ENCODE measurements around the gene LRRC36. TPM values are rescaled to one million over a fixed set of nuclear protein-coding genes. Genes with fewer than 3 reads are reported as not detected.

LRRC36 gene
- total RNA-seq, 1 experiment from 2014 or later, result not detected

DNA sequence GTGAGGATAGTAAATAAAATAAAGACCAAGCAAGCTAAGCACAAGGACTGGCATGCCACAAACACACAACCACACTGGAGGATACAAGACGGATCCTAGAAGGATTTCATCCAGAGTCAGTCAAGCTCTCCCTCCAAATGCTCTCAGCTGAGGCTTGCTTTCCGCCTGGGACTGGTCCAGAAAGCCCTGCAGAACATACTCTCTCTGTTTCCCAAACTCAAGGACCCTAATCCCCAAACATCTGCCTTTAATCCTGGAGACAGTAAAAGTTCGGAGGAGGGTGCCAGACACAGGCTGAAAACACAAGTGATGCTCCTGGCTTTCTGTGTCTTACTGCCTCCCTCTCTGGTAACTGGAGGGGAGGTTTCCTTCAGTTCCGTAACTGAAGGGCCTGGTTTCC, 99.0 kb downstream of the LRRC36 start:
- H3K9me2 ChIP-seq (replicated peaks; ENCODE audit: low read length), result no peaks in the 10 kb centered on the region
- H3K27me3 ChIP-seq (ENCODE audit: low read length), result no peaks in the 10 kb centered on the region
- no peaks in the 10 kb centered on the region for H3K36me3 ChIP-seq (ENCODE audit: low read depth, low read length)
- no peak overlapping the region for H3K27ac ChIP-seq (ENCODE audit: low read length)
- H3K9me3 ChIP-seq (ENCODE audit: low read length), result no peaks in the 10 kb centered on the region
- no peak overlapping the region for H3K9ac ChIP-seq (ENCODE audit: low read length)
- H2AFZ ChIP-seq (ENCODE audit: low read length), result no peak overlapping the region
- ChIA-PET CTCF (no interaction called here), POLR2A (ENCODE audit: unreplicated experiment) (no interaction called here)
- H4K20me1 ChIP-seq (ENCODE audit: low read length), result no peaks in the 10 kb centered on the region
- no peak for TF ChIP-seq EZH2 (IDR thresholded peaks at IDR 0.05; ENCODE audit: low read length, unreplicated experiment)
- no peak for TF ChIP-seq EZH2phosphoT487 (IDR thresholded peaks at IDR 0.05; ENCODE audit: borderline replicate concordance, low read length)
- TF ChIP-seq, protein P1, sequence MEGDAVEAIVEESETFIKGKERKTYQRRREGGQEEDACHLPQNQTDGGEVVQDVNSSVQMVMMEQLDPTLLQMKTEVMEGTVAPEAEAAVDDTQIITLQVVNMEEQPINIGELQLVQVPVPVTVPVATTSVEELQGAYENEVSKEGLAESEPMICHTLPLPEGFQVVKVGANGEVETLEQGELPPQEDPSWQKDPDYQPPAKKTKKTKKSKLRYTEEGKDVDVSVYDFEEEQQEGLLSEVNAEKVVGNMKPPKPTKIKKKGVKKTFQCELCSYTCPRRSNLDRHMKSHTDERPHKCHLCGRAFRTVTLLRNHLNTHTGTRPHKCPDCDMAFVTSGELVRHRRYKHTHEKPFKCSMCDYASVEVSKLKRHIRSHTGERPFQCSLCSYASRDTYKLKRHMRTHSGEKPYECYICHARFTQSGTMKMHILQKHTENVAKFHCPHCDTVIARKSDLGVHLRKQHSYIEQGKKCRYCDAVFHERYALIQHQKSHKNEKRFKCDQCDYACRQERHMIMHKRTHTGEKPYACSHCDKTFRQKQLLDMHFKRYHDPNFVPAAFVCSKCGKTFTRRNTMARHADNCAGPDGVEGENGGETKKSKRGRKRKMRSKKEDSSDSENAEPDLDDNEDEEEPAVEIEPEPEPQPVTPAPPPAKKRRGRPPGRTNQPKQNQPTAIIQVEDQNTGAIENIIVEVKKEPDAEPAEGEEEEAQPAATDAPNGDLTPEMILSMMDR (conservative IDR thresholded peaks at IDR 0.05; ENCODE audit: low read depth, low read length), result no peak
- no peak overlapping the region for H3K4me2 ChIP-seq (ENCODE audit: low read length)
- ATAC-seq, result no peak
- intact Hi-C loops (cut with micrococcal nuclease), result no loop called here
- no TSS peak for BruUV-seq (replicated peaks)
- DNase-seq, result no peak
- H3K4me3 ChIP-seq (ENCODE audit: low read length), result no peak overlapping the region
- no peaks in the 10 kb centered on the region for H3K79me2 ChIP-seq (ENCODE audit: low read length)
- H3K4me1 ChIP-seq (ENCODE audit: insufficient read depth, low read length), result no peaks in the 10 kb centered on the region; the same call in 1 of the 2 replicates
- no peaks in the 10 kb centered on the region for H3F3A ChIP-seq (ENCODE audit: low read length, unreplicated experiment)

DNA sequence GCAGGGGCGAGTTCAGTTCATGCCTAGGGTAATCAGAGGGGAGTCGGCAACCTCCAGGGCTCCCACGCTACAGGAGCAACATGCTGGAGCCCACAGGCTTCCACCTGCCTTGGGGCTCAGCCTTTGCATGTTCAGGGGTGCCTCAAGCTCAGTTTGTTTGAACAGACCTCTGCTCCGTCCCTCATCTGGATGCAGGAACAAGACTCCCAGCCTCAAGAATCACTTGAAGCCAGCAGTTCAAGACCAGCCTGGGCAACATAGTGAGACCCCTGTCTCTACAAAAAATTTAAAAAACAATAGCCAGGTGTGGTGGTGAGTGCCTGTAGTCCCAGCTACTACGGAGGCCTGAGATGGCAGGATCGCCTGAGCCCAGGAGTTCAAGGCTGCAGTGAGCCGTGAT, 99.4 kb downstream of the LRRC36 start:
- H3F3A ChIP-seq (ENCODE audit: low read length, unreplicated experiment), result no peaks in the 10 kb centered on the region
- no peak for ATAC-seq
- CTCF ChIA-PET, result no interaction called here
- H2AFZ ChIP-seq (ENCODE audit: low read length), result no peak overlapping the region
- no peaks in the 10 kb centered on the region; the same call in 1 of the 2 replicates for H3K4me1 ChIP-seq (ENCODE audit: insufficient read depth, low read length)
- no peaks in the 10 kb centered on the region for H3K9me3 ChIP-seq (ENCODE audit: low read length)
- H4K20me1 ChIP-seq (ENCODE audit: low read length), result no peaks in the 10 kb centered on the region
- DNase-seq, result no peak
- POLR2A ChIA-PET (ENCODE audit: unreplicated experiment), result no interaction called here
- no TSS peak for BruUV-seq (replicated peaks)
- no peaks in the 10 kb centered on the region for H3K27me3 ChIP-seq (ENCODE audit: low read length)
- H3K4me2 ChIP-seq (ENCODE audit: low read length), result no peak overlapping the region
- no peak overlapping the region for H3K27ac ChIP-seq (ENCODE audit: low read length)
- TF ChIP-seq EZH2 (IDR thresholded peaks at IDR 0.05; ENCODE audit: low read length, unreplicated experiment), result no peak
- no peak for TF ChIP-seq EZH2phosphoT487 (IDR thresholded peaks at IDR 0.05; ENCODE audit: borderline replicate concordance, low read length)
- TF ChIP-seq, protein P1 (conservative IDR thresholded peaks at IDR 0.05; ENCODE audit: low read depth, low read length), result no peak
- H3K4me3 ChIP-seq (ENCODE audit: low read length), result no peak overlapping the region
- H3K9me2 ChIP-seq (replicated peaks; ENCODE audit: low read length), result no peaks in the 10 kb centered on the region
- H3K36me3 ChIP-seq (ENCODE audit: low read depth, low read length), result no peaks in the 10 kb centered on the region
- H3K9ac ChIP-seq (ENCODE audit: low read length), result no peak overlapping the region
- intact Hi-C loops (cut with micrococcal nuclease), result no loop called here
- H3K79me2 ChIP-seq (ENCODE audit: low read length), result no peaks in the 10 kb centered on the region

DNA sequence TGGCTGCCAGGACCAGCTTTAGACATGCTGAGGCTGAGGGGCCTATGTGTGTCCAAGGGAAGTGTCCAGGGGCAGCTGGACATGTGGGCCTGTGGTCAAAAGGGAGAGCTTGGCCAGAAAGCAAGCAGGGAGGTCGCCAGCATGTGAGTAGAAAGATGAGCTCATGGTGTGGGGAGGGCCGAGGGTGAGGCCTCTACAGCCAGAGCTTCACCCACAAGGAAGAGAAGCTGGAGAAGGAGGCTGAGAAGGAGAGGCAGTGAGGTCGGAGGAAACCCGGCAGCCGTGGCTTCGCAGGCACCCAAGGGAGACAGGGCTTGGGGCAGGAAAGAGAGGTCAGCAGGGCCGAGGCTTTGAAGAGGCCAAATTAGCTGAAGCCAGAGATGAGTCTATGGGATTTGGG, 100.3 kb downstream of the LRRC36 start:
- no peak overlapping the region for H2AFZ ChIP-seq (ENCODE audit: low read length)
- no peaks in the 10 kb centered on the region for H3K36me3 ChIP-seq (ENCODE audit: low read depth, low read length)
- ChIA-PET CTCF (interaction anchor here (0.9 kb wide), 1 partner anchor 166 kb away, joined by 3 read pairs; no protein-coding TSS in a partner anchor), POLR2A (ENCODE audit: unreplicated experiment) (no interaction called here)
- DNase-seq (no peak), ATAC-seq (no peak)
- no peaks in the 10 kb centered on the region for H3K9me2 ChIP-seq (replicated peaks; ENCODE audit: low read length)
- no peak overlapping the region for H3K27ac ChIP-seq (ENCODE audit: low read length)
- H3K79me2 ChIP-seq (ENCODE audit: low read length), result no peaks in the 10 kb centered on the region
- no peaks in the 10 kb centered on the region for H3K27me3 ChIP-seq (ENCODE audit: low read length)
- H3K4me2 ChIP-seq (ENCODE audit: low read length), result no peak overlapping the region
- H3K4me3 ChIP-seq (ENCODE audit: low read length), result no peak overlapping the region
- TF ChIP-seq EZH2phosphoT487 (IDR thresholded peaks at IDR 0.05; ENCODE audit: borderline replicate concordance, low read length) (no peak), EZH2 (IDR thresholded peaks at IDR 0.05; ENCODE audit: low read length, unreplicated experiment) (no peak)
- TF ChIP-seq, protein P1 (conservative IDR thresholded peaks at IDR 0.05; ENCODE audit: low read depth, low read length), result no peak
- no peaks in the 10 kb centered on the region for H3K9me3 ChIP-seq (ENCODE audit: low read length)
- H3K9ac ChIP-seq (ENCODE audit: low read length), result no peak overlapping the region
- H3K4me1 ChIP-seq (ENCODE audit: insufficient read depth, low read length), result peaks cover 3% of the 10 kb centered on the region
- no peaks in the 10 kb centered on the region for H3F3A ChIP-seq (ENCODE audit: low read length, unreplicated experiment)
- intact Hi-C loops (cut with micrococcal nuclease), result no loop called here
- BruUV-seq (replicated peaks), result no TSS peak
- H4K20me1 ChIP-seq (ENCODE audit: low read length), result no peaks in the 10 kb centered on the region

Measured in PC-3 (cell line).